Endothelial cell of umbilical vein (primary cell): ENCODE measurements around the gene RASGRF1. TPM values are rescaled to one million over a fixed set of nuclear protein-coding genes. Genes with fewer than 3 reads are reported as not detected.

Experiments
- BruUV-seq: library from RNA; stranded (reverse); fragments of 400-500 nt; replicated peaks from 2 replicates; lab custom pipeline; 2021; lab: Mats Ljungman, UMichigan
- CTCF ChIA-PET: fragments of 300-600, 350-600 bp; sonication (Branson Sonifier 250); formaldehyde crosslinking; loops from one replicate; lab custom pipeline; 2021; ENCODE audit warnings: antibody characterized with exemption, inconsistent platforms; lab: Charles Lee
- POLR2A ChIA-PET: fragments of 300-600, 350-600 bp; sonication (Branson Sonifier 250); formaldehyde crosslinking; loops from one replicate; lab custom pipeline; 2021; ENCODE audit warnings: antibody characterized with exemption, inconsistent platforms; lab: Charles Lee
- DNase-seq: peaks from one replicate; pipeline ENCODE4 v3.0.0-alpha.2; 2011; ENCODE audit warnings: low read depth, low spot score
- FAIRE-seq: peaks from 2 replicates; lab custom pipeline; 2011; peaks lifted over from hg19 to GRCh38; lab: Jason Lieb, UNC
- H2AFZ ChIP-seq: 2 replicates; pipeline ENCODE4 v1.6.0; 2012; ENCODE audit warnings: low read depth, low read length, control low read depth, inconsistent platforms
- H3K27ac ChIP-seq: 2 replicates; pipeline ENCODE4 v1.5.1; 2011; ENCODE audit warnings: low read depth, mild to moderate bottlenecking, control low read depth, low read length, moderate library complexity; ENCODE audit not compliant: insufficient read depth
- H3K27me3 ChIP-seq, 2 experiments: 2 replicates each; pipeline versions ENCODE4 v1.6.0 to v1.6.1; 2011; ENCODE audit warnings: low read length in 2 of 2, mixed read lengths in 1 of 2; ENCODE audit not compliant: control insufficient read depth in 2 of 2, insufficient read depth in 2 of 2
- H3K36me3 ChIP-seq, 2 experiments: 2 replicates in 1 of 2; 3 replicates in 1 of 2; pipeline ENCODE4 v1.5.1; 2011; ENCODE audit warnings: low read length in 2 of 2, mild to moderate bottlenecking in 1 of 2, moderate library complexity in 1 of 2; ENCODE audit not compliant: control insufficient read depth in 2 of 2, insufficient read depth in 2 of 2; ENCODE audit errors: extremely low read depth in 1 of 2
- H3K4me1 ChIP-seq: 3 replicates; pipeline ENCODE4 v1.5.1; 2011; ENCODE audit warnings: mild to moderate bottlenecking, low read length; ENCODE audit not compliant: control insufficient read depth, insufficient read depth; ENCODE audit errors: extremely low read depth
- H3K4me2 ChIP-seq: 2 replicates; pipeline ENCODE4 v1.6.1; 2011; ENCODE audit warnings: low read length, control low read depth, mixed read lengths; ENCODE audit not compliant: insufficient read depth
- H3K4me3 ChIP-seq, 3 experiments: fragments of 200-600 bp in 1 of 3; sonication (generic), shearing (Covaris generic) in 1 of 3; replicated peaks in 1 of 3; 2 replicates each; pipeline ENCODE4 v1.5.1; 2011 to 2016; ENCODE audit warnings: control low read depth in 3 of 3, low read length in 3 of 3, mild to moderate bottlenecking in 2 of 3, inconsistent platforms in 1 of 3, low read depth in 1 of 3, moderate library complexity in 1 of 3; ENCODE audit not compliant: insufficient read depth in 1 of 3
- H3K79me2 ChIP-seq: 2 replicates; pipeline ENCODE4 v1.6.0; 2012; ENCODE audit warnings: low read length, inconsistent platforms; ENCODE audit not compliant: control insufficient read depth, insufficient read depth
- H3K9ac ChIP-seq: replicated peaks from 2 replicates; pipeline ENCODE3; 2011; ENCODE audit warnings: low read length, control low read depth; ENCODE audit not compliant: insufficient read depth; ENCODE audit errors: extremely low read depth
- H3K9me1 ChIP-seq: replicated peaks from 3 replicates; pipeline ENCODE4 v1.6.0; 2011; ENCODE audit warnings: mild to moderate bottlenecking, low read length; ENCODE audit not compliant: control insufficient read depth, insufficient read depth; ENCODE audit errors: extremely low read depth
- H3K9me3 ChIP-seq: replicated peaks from 2 replicates; pipeline ENCODE4 v1.5.1; 2012; ENCODE audit warnings: low read length, inconsistent platforms; ENCODE audit not compliant: control insufficient read depth, insufficient read depth
- H4K20me1 ChIP-seq: replicated peaks from 2 replicates; pipeline ENCODE3; 2011; ENCODE audit warnings: mild to moderate bottlenecking, low read length; ENCODE audit not compliant: control insufficient read depth, insufficient read depth; ENCODE audit errors: extremely low read depth
- EZH2 ChIP-seq: IDR thresholded peaks from 2 replicates; pipeline ENCODE4 v1.6.1; 2012; ENCODE audit warnings: borderline replicate concordance, low read depth, mild to moderate bottlenecking, moderate library complexity, low read length, inconsistent platforms; ENCODE audit not compliant: severe bottlenecking
- FOS ChIP-seq: IDR thresholded peaks from 2 replicates; pipeline ENCODE4 v1.6.1; 2011; ENCODE audit warnings: mild to moderate bottlenecking, low read length, moderate library complexity, borderline replicate concordance; ENCODE audit not compliant: insufficient read depth
- GATA2 ChIP-seq: IDR thresholded peaks from 2 replicates; pipeline ENCODE4 v1.7.0; 2011; ENCODE audit warnings: low read depth, mild to moderate bottlenecking, moderate library complexity, mixed read lengths, low read length; ENCODE audit not compliant: insufficient read length, insufficient read depth
- JUN ChIP-seq: IDR thresholded peaks from 2 replicates; pipeline ENCODE4 v1.6.1; 2011; ENCODE audit warnings: borderline replicate concordance, low read depth; ENCODE audit not compliant: insufficient read length, insufficient read depth
- MAX ChIP-seq: IDR thresholded peaks from 2 replicates; pipeline ENCODE4 v1.6.1; 2011; ENCODE audit not compliant: insufficient read depth, insufficient read length
- MYC ChIP-seq: IDR thresholded peaks from one replicate; pipeline ENCODE4 v1.6.1; 2011; ENCODE audit warnings: mild to moderate bottlenecking, low read depth, low read length
- POLR2A ChIP-seq: IDR thresholded peaks from 2 replicates; pipeline ENCODE4 v1.6.1; 2012; ENCODE audit warnings: low read depth, mild to moderate bottlenecking, control low read depth, low read length
- POLR2AphosphoS5 ChIP-seq: IDR thresholded peaks from 2 replicates; pipeline ENCODE4 v1.6.1; 2012; ENCODE audit warnings: low read depth, mild to moderate bottlenecking, control low read depth, low read length, moderate library complexity; ENCODE audit not compliant: insufficient read depth
- dilution Hi-C: fragments of 300-500 bp; cut with MboI; formaldehyde crosslinking; loops from one replicate; pipeline ENCODE4 v1.15.0; 2019; ENCODE audit warnings: low sequenced_read_pairs; ENCODE audit not compliant: extremely low pct_ligation_motif_present
- intact Hi-C: fragments of 100-400 bp; cut with micrococcal nuclease; formaldehyde crosslinking; loops from one replicate; pipeline ENCODE4 v1.10.0; 2022
- polyA plus RNA-seq, 4 experiments: library from polyadenylated mRNA; depleted of rRNA in 3 of 4; stranded (reverse) in 3 of 4; unstranded in 1 of 4; fragments of >200 nt; gene quantifications; 2 replicates each; pipeline versions ENCODE4 v1.2.1 to v1.2.3, GENCODE V29; 2011 to 2012; ENCODE audit warnings: missing spikeins in 1 of 4
- total RNA-seq: library from RNA; stranded (reverse); gene quantifications from 2 replicates; pipeline ENCODE4 v1.2.3, GENCODE V29; 2021
- TF ChIP-seq, protein P1 (sequence below), 2 donors: IDR thresholded peaks; 1 replicate in 1 of 2; 2 replicates in 1 of 2; pipeline ENCODE4 v1.5.1; 2011; ENCODE audit warnings: low read length in 2 of 2, mild to moderate bottlenecking in 2 of 2, moderate library complexity in 2 of 2, control low read depth in 1 of 2, inconsistent platforms in 1 of 2, low read depth in 1 of 2; ENCODE audit not compliant: insufficient read depth in 1 of 2; ENCODE audit errors: extremely low read depth in 1 of 2

The RASGRF1 gene
- total and polyA plus RNA-seq, 2 donors (not counting 3 experiments of a cell fraction or from before 2014, with no cell fraction given), result 0.04 TPM; not detected in 1

DNA sequence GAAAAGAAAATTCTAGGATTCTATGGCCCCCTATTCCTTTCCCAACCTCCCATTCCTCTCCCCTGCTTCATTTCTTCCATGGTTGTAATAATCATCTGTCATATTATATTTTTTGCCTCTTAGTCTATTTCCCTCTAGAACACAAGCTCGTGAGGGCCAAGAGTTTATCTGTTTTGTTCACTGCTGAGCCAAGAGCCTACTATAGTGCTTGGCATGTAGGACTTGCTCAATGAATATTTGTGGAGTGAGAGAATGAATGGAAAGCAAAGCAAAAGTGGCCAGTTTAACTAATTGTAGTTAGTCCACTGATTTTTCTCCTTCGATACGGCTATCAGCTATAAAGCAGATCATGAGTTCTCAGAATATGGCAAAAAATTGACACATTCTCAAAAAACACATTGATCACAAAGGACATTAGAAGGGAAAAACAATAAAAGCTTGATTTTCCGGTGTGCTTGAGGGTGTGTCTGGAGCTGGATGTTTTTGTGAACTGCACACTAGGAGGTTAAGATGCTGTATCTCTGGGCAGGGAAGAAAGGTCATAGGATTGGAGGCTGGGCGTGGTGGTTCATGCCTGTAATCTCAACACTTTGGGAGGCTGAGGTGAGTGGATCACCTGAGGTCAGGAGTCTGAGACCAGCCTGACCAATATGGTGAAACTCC is 120.8 kb downstream of the RASGRF1 start:
- dilution Hi-C loops, result no loop called here
- DNase-seq (no peak), FAIRE-seq (no peak)
- BruUV-seq, result no TSS peak
- ChIA-PET CTCF (interaction anchor here (1.9 kb wide), 1 partner anchor 9 kb away, joined by 8 read pairs; no protein-coding TSS in a partner anchor), POLR2A (no interaction called here)
- Histone ChIP-seq H3K27me3 (no peaks in the 10 kb centered on the region), H3K4me2 (no peak overlapping the region), H3K27ac (no peak overlapping the region), H3K9me3 (no peaks in the 10 kb centered on the region), H3K4me3 (no peak overlapping the region), H2AFZ (no peak overlapping the region), H3K9ac (no peak overlapping the region), H4K20me1 (no peaks in the 10 kb centered on the region), H3K79me2 (no peaks in the 10 kb centered on the region), H3K9me1 (no peaks in the 10 kb centered on the region), H3K4me1 (no peaks in the 10 kb centered on the region), H3K36me3 (no peaks in the 10 kb centered on the region)
- no peak for TF ChIP-seq GATA2
- no peak for TF ChIP-seq JUN
- no peak for TF ChIP-seq MYC
- TF ChIP-seq POLR2AphosphoS5, result no peak
- no peak for TF ChIP-seq EZH2
- TF ChIP-seq MAX, result no peak
- TF ChIP-seq FOS, result no peak
- TF ChIP-seq POLR2A, result no peak
- TF ChIP-seq, protein P1, sequence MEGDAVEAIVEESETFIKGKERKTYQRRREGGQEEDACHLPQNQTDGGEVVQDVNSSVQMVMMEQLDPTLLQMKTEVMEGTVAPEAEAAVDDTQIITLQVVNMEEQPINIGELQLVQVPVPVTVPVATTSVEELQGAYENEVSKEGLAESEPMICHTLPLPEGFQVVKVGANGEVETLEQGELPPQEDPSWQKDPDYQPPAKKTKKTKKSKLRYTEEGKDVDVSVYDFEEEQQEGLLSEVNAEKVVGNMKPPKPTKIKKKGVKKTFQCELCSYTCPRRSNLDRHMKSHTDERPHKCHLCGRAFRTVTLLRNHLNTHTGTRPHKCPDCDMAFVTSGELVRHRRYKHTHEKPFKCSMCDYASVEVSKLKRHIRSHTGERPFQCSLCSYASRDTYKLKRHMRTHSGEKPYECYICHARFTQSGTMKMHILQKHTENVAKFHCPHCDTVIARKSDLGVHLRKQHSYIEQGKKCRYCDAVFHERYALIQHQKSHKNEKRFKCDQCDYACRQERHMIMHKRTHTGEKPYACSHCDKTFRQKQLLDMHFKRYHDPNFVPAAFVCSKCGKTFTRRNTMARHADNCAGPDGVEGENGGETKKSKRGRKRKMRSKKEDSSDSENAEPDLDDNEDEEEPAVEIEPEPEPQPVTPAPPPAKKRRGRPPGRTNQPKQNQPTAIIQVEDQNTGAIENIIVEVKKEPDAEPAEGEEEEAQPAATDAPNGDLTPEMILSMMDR (IDR thresholded peaks at IDR 0.05; ENCODE audit: extremely low read depth in 1 of 2, insufficient read depth in 1 of 2, low read depth in 1 of 2, low read length in 2 of 2), result no peak
- intact Hi-C loops, result no loop called here
